IPS-18a (cell line): ENCODE results near the gene AIG1.

ENCODE experiments used
- H3K27ac ChIP-seq: one replicate; pipeline ENCODE4 v1.5.1; 2013; ENCODE audit warnings: low read length
- H3K27me3 ChIP-seq: one replicate; pipeline ENCODE4 v1.6.1; 2013; ENCODE audit warnings: mild to moderate bottlenecking, low read length; ENCODE audit not compliant: control insufficient read depth, insufficient read depth
- H3K36me3 ChIP-seq: one replicate; pipeline ENCODE4 v1.6.1; 2013; ENCODE audit warnings: low read depth, low read length; ENCODE audit not compliant: control insufficient read depth
- H3K4me1 ChIP-seq: one replicate; pipeline ENCODE4 v1.6.1; 2013; ENCODE audit warnings: low read depth, low read length; ENCODE audit not compliant: control insufficient read depth
- H3K4me3 ChIP-seq: one replicate; pipeline ENCODE4 v1.5.1; 2013; ENCODE audit warnings: low read length
- H3K9ac ChIP-seq: one replicate; pipeline ENCODE4 v1.6.1; 2013; ENCODE audit warnings: mild to moderate bottlenecking, low read length, moderate library complexity
- H3K9me3 ChIP-seq: one replicate; pipeline ENCODE4 v1.6.1; 2013; ENCODE audit warnings: low read depth, low read length; ENCODE audit not compliant: control insufficient read depth

Gene AIG1

DNA sequence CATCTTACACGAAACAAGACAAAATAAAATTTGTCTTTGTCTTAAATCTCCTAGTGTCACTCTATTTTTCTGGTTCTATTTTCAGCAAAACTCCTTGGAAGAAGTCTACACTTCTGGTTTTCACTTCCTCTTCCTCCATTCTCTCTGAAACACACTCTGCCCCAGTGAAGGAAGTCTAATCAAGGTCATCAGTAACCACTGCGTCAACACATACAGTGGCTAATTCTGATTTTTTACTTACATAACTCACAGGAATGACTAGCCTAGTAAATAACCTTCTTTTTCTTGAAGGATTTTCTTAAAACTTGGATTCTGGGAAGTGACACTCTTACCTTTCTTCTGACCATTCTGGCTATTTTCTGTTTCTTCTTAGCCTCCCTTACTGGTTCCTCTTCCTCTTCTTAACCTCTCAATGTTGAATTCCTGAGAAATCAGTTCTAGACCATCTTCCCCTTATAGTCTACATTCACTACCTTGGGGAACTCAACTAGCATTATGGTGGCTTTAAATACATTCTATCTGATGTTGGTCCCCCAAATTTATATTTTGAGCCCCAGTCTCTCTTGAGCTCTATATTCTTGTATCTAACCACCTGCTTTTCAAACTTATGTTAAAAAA, 37.5 kb downstream of the AIG1 start:
- Histone ChIP-seq H3K36me3 (no peaks in the 10 kb centered on the region), H3K27ac (no peak overlapping the region), H3K4me1 (no peaks in the 10 kb centered on the region), H3K9me3 (no peaks in the 10 kb centered on the region), H3K4me3 (no peak overlapping the region), H3K27me3 (no peaks in the 10 kb centered on the region), H3K9ac (no peak overlapping the region)

DNA sequence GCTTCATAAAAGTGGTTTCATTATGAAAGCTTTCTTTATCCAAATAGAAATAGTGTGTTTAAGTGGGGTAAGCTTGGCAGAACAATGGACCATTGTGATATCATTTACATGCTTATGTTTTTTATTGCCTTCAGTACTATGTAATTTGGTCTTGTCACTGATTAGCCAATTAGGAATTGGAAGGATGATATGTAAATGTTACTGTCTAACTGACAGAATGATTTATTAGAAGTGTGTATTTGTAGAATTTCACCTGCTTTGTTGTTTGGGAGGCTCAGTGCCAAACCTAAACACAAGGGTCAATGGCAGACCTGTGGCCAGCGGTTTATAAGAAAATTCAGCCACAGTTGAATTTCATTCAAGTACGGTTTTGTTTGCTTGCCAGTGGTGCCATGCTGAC, 39.0 kb downstream of the AIG1 start:
- Histone ChIP-seq H3K9me3 (no peaks in the 10 kb centered on the region), H3K27me3 (no peaks in the 10 kb centered on the region), H3K9ac (no peak overlapping the region), H3K27ac (no peak overlapping the region), H3K4me1 (no peaks in the 10 kb centered on the region), H3K36me3 (no peaks in the 10 kb centered on the region), H3K4me3 (no peak overlapping the region)

DNA sequence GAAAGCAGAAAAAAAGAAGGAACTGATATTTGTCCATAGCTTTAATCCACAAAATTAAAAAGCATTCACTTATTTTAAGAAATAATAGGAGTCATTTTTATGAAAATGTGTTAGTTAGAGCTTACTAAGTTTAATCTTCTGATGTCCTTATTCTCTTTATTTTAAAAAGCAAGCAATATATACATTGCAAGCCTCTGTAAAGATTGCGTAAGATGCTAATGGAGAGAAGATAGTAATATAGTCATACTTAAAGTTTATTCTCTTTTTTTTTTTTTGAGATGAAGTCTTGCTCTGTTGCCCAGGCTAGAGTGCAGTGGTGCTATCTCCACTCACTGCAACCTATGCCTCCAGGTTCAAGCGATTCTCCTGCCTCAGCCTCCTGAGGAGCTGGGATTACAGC, 39.7 kb downstream of the AIG1 start:
- Histone ChIP-seq H3K36me3 (no peaks in the 10 kb centered on the region), H3K4me3 (no peak overlapping the region), H3K9me3 (no peaks in the 10 kb centered on the region), H3K27ac (no peak overlapping the region), H3K9ac (no peak overlapping the region), H3K27me3 (no peaks in the 10 kb centered on the region), H3K4me1 (no peaks in the 10 kb centered on the region)

DNA sequence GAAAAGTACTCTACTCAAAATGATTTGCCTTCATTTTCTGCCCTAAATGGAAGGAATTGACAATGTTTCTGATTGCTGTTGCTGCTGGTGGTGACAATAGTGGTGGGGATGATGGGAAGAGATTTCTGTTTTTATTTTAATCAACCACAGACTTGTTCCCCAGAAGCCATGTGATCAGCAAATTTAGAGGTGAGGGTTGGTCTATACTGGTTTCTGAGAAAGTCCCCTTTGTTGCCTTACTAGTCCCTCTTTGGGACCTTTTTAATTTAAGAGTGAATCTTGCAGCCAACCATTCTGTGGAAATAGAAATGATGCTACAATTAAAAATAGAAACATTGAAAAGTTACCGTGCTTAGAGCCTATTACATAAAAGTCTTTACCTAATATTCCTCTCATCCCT, 43.2 kb downstream of the AIG1 start:
- Histone ChIP-seq H3K27me3 (no peaks in the 10 kb centered on the region), H3K4me1 (no peaks in the 10 kb centered on the region), H3K27ac (no peak overlapping the region), H3K4me3 (no peak overlapping the region), H3K9ac (no peak overlapping the region), H3K9me3 (no peaks in the 10 kb centered on the region), H3K36me3 (no peaks in the 10 kb centered on the region)

DNA sequence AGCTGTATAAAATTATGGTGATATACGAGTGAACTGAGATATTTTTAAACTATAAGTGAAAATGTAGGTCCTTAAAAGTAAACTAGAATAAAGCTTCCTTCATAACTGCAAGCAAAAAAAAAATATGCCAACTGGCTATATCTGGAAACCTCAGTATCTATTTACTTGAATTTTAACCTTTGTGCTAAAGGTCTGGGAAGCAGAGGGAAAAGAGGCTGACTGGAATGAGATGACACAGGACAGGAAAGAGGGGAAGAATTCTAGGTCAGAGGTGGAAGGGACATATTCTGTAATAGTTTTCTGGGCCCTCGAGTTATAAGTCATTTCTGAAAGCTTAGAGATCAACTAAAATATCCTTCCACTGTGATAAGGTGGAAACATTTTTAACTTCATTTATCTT, 46.8 kb downstream of the AIG1 start:
- no peaks in the 10 kb centered on the region for H3K9me3 ChIP-seq
- H3K4me3 ChIP-seq = no peak overlapping the region
- H3K4me1 ChIP-seq = no peaks in the 10 kb centered on the region
- no peaks in the 10 kb centered on the region for H3K36me3 ChIP-seq
- no peak overlapping the region for H3K27ac ChIP-seq
- no peaks in the 10 kb centered on the region for H3K27me3 ChIP-seq
- H3K9ac ChIP-seq = no peak overlapping the region

DNA sequence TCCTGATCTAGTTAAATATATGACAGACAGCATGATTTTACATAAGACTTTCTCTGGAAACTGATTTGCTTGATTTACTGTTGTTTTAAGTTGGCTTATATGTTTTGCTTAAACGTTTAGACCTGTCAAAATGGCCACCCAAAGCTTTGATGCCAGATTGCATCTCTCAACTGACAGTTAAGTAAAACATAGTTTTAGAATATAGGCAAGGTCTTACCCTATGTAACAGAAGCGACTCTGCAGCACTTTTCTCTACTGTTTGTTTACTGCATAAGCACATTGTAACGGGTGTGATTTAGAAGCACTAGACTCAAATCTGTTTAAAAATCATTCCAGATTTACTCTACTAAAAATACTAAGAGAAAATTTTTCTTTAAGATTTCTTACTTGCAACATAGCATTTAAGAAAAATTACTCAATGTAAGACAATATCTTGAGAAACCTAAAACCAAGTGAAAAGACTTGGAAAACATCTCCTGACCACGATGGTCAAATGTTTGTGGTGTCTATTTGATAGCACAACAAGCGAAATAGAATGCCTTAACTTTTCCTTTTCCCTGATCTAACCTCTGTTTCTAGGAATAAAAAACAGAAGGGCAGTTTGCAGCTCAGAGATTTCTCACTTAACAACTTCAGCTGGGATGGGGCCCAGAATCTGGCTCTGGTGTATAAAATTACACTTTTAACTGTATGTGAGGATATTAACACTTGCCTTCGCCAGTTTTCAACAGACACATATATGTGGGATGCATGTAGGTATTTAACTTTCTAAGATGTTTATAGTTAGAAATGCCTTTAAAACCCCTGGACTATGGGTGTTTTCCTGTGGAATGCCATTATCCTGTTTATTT, 47.4 kb downstream of the AIG1 start:
- H3K4me3 ChIP-seq = no peak overlapping the region
- no peaks in the 10 kb centered on the region for H3K36me3 ChIP-seq
- H3K4me1 ChIP-seq = no peaks in the 10 kb centered on the region
- no peak overlapping the region for H3K9ac ChIP-seq
- H3K9me3 ChIP-seq = no peaks in the 10 kb centered on the region
- H3K27me3 ChIP-seq = no peaks in the 10 kb centered on the region
- no peak overlapping the region for H3K27ac ChIP-seq

DNA sequence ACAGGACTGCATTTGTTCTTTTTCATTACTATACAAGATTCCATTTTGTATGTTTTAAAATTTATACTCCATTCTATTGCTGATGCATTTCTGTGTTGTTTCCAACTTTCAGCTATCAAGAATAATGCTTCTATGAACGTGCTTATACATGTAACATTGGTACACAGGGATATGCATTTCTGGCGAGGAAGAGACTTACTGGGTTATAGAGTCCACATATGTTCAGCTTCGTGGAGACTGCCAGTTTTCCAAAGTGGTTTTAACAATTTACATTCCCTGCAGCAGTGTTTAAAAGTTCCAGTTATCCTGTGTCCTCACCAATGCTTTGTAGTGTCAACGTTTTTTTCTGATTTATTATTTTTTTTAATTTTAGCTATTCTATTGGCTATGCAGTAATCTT, 48.5 kb downstream of the AIG1 start:
- Histone ChIP-seq H3K27me3 (no peaks in the 10 kb centered on the region), H3K27ac (no peak overlapping the region), H3K4me1 (no peaks in the 10 kb centered on the region), H3K9me3 (no peaks in the 10 kb centered on the region), H3K4me3 (no peak overlapping the region), H3K36me3 (no peaks in the 10 kb centered on the region), H3K9ac (no peak overlapping the region)

DNA sequence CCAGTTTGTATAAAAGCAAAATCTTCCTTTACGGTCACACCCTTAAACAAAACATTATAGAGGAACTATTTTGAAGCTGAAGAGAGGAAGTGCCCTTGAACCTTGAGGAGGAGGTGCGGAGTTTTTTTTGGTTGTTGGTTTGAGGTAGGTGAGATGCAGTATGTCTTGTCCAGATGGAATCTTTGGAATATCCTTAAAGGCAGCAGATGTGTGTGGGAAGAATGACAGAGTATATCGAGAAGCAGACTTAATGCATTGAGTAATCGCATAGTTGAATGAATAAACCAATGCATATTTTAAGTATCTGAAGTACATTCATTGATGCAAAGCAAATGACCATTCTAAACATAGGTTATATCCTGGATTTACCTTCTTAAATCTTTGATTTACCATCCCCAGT, 49.9 kb downstream of the AIG1 start:
- Histone ChIP-seq H3K36me3 (no peaks in the 10 kb centered on the region), H3K4me1 (no peaks in the 10 kb centered on the region), H3K27ac (no peak overlapping the region), H3K9ac (no peak overlapping the region), H3K4me3 (no peak overlapping the region), H3K27me3 (no peaks in the 10 kb centered on the region), H3K9me3 (no peaks in the 10 kb centered on the region)

DNA sequence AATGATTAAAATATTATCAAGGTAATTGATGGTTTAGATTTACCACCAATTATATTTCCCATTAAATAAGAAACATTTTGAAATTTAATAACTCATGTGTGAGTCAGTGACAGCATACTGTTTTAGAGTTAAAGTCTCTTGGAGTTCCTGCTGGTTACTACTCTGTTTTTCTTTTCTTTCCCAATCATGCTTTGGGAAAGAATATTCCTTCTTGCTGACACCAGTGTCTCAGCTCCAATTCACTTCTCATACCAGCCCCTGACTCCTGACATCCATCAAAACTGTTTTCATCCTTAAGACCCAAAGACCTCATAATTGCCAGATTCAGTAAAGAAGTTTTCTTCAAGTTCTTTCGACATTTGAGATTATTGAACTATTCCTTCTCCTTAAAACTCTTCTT, 50.3 kb downstream of the AIG1 start:
- no peaks in the 10 kb centered on the region for H3K9me3 ChIP-seq
- H3K9ac ChIP-seq = no peak overlapping the region
- no peaks in the 10 kb centered on the region for H3K36me3 ChIP-seq
- no peaks in the 10 kb centered on the region for H3K27me3 ChIP-seq
- H3K4me3 ChIP-seq = no peak overlapping the region
- H3K27ac ChIP-seq = no peak overlapping the region
- H3K4me1 ChIP-seq = no peaks in the 10 kb centered on the region

DNA sequence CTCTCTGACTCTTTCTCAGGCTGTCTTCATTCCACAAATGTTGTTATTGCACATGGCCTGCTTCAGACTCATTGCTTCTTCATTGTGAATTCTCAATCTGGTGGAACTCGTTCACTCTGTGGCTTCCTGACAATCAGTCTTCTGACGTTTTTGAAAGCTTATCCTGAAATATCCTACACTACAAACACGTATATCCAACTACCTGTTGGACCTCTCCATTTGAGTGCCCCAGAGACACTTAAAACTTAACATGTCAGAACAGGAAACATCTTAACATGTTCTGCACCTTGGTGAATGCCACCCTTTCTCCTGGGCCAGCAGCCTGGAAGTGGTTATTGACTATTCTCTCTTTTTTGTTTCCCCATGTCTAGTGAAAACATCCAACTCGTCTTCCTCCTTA, 50.8 kb downstream of the AIG1 start:
- Histone ChIP-seq H3K27me3 (no peaks in the 10 kb centered on the region), H3K27ac (no peak overlapping the region), H3K9ac (no peak overlapping the region), H3K4me3 (no peak overlapping the region), H3K36me3 (no peaks in the 10 kb centered on the region), H3K9me3 (no peaks in the 10 kb centered on the region), H3K4me1 (no peaks in the 10 kb centered on the region)

DNA sequence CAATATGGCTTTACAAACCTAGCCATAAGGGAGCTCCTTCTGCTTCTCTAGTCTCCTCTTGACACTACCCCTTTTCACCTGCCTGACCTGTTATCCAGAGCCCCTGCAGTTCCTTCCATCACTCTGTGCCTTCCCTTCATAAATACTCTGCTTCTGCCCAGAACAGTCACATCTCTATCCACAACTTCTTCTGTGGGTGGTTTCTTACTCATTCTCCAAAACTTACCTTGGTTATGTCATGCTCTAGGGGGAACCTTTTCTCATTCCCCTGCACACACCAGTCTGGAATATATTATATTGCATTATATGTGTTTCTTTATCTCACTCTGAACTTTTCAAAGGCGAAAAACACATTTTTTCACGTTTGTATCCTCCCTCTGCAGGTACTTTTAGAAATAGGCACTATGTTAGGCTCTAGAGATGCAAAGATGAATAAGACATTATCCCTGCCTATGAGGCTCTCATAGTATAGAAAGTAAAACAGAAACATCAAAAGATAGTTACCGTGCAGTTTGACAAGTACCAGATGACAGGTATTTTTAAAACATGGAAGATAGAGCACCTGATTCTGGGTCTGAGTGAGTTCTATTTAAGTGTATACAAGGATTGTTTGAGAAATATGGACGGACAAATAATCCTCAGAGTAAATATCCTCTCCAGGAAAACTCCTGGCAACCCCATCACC, 51.5 kb downstream of the AIG1 start:
- Histone ChIP-seq H3K4me3 (no peak overlapping the region), H3K9ac (no peak overlapping the region), H3K36me3 (no peaks in the 10 kb centered on the region), H3K27me3 (no peaks in the 10 kb centered on the region), H3K27ac (no peak overlapping the region), H3K9me3 (no peaks in the 10 kb centered on the region), H3K4me1 (no peaks in the 10 kb centered on the region)
